Right atrium auricular region (tissue), 2 donors: ENCODE measurements around the gene TNNT1. TPM values are rescaled to one million over a fixed set of nuclear protein-coding genes. Genes with fewer than 3 reads are reported as not detected.

Experiments
- DNase-seq: peaks from one replicate; pipeline ENCODE4 v3.0.0-alpha.2; 2019; ENCODE audit warnings: low spot score
- H3K27ac ChIP-seq, 2 donors: fragments of 200-600 bp; sonication (generic); 1 replicate in 1 of 2; 2 replicates in 1 of 2; pipeline ENCODE4 v1.5.1; 2016 to 2019
- H3K27me3 ChIP-seq, 2 donors: fragments of 200-600 bp; sonication (generic); one replicate each; pipeline versions ENCODE4 v1.5.1 to v1.6.0; 2017 to 2019
- H3K36me3 ChIP-seq: fragments of 200-600 bp; sonication (generic); one replicate; pipeline ENCODE4 v1.5.1; 2016
- H3K4me1 ChIP-seq, 2 donors: fragments of 200-600 bp; sonication (generic); one replicate each; pipeline versions ENCODE4 v1.5.1 to v1.6.0; 2017 to 2019
- H3K4me3 ChIP-seq, 2 donors: fragments of 200-600 bp; sonication (generic); 1 replicate in 1 of 2; 2 replicates in 1 of 2; pipeline ENCODE4 v1.5.1; 2017 to 2019; ENCODE audit warnings: mild to moderate bottlenecking in 1 of 2, moderate library complexity in 1 of 2
- H3K9me3 ChIP-seq, 2 donors: fragments of 200-600 bp; sonication (generic); one replicate each; pipeline ENCODE4 v1.5.1; 2019
- CTCF ChIP-seq, 2 donors: fragments of 200-600 bp; sonication (generic); IDR thresholded peaks; one replicate each; pipeline ENCODE4 v1.5.1; 2019; ENCODE audit warnings: antibody characterized with exemption in 2 of 2
- total RNA-seq, 2 donors: library from RNA; depleted of rRNA; stranded (reverse); fragments of >200 nt; gene quantifications; one replicate each; pipeline ENCODE4 v1.1.0, GENCODE V29; 2016

Gene TNNT1
- total RNA-seq, 2 donors from 2014 or later = 6.8 to 46.5 TPM

GRCh38 chr19:55165952-55166529, 17.0 kb upstream of the TNNT1 start:
- H3K4me1 ChIP-seq = peaks cover 0 to 18% of the 10 kb centered on the region in 2 donors
- H3K9me3 ChIP-seq = no peaks in the 10 kb centered on the region
- TF ChIP-seq CTCF (IDR thresholded peaks at IDR 0.05) = peak; percentile 29 to 63
- peaks cover 0 to 13% of the 10 kb centered on the region in 2 donors for H3K27me3 ChIP-seq
- peak overlapping the region; percentile 40 to 55 for H3K4me3 ChIP-seq
- H3K36me3 ChIP-seq = no peaks in the 10 kb centered on the region
- peak; percentile 70 for DNase-seq
- H3K27ac ChIP-seq = no peak overlapping the region

- TF ChIP-seq CTCF (IDR thresholded peaks at IDR 0.05) = no peak
- Histone ChIP-seq H3K27ac (no peak overlapping the region), H3K4me3 (no peak overlapping the region), H3K36me3 (no peaks in the 10 kb centered on the region), H3K27me3 (peaks cover 0 to 13% of the 10 kb centered on the region in 2 donors), H3K9me3 (no peaks in the 10 kb centered on the region), H3K4me1 (peaks cover 0 to 45% of the 10 kb centered on the region in 2 donors)
- DNase-seq = no peak
Observed at GRCh38 chr19:55161571-55162322, 12.7 kb upstream of the TNNT1 start.

- H3K27me3 ChIP-seq = peaks cover 0 to 13% of the 10 kb centered on the region in 2 donors
Observed at GRCh38 chr19:55160986-55161365, 12.0 kb upstream of the TNNT1 start.

GRCh38 chr19:55160128-55160985, 11.4 kb upstream of the TNNT1 start:
- TF ChIP-seq CTCF (IDR thresholded peaks at IDR 0.05) = peak; percentile 72 to 88
- Histone ChIP-seq H3K27ac (peak overlapping the region; percentile 87 to 96), H3K9me3 (no peaks in the 10 kb centered on the region), H3K4me3 (no peak overlapping the region), H3K27me3 (peaks cover 0 to 13% of the 10 kb centered on the region in 2 donors), H3K4me1 (peaks cover 0 to 47% of the 10 kb centered on the region in 2 donors), H3K36me3 (peaks cover 6% of the 10 kb centered on the region)
- peak; percentile 82 for DNase-seq

More at GRCh38 chr19:55160986-55161365, 12.0 kb upstream of the TNNT1 start:
- peaks cover 0 to 45% of the 10 kb centered on the region in 2 donors for H3K4me1 ChIP-seq
- TF ChIP-seq CTCF (IDR thresholded peaks at IDR 0.05) = no peak
- no peak overlapping the region for H3K27ac ChIP-seq
- H3K36me3 ChIP-seq = peaks cover 4% of the 10 kb centered on the region
- DNase-seq = no peak
- no peaks in the 10 kb centered on the region for H3K9me3 ChIP-seq
- no peak overlapping the region for H3K4me3 ChIP-seq

DNA sequence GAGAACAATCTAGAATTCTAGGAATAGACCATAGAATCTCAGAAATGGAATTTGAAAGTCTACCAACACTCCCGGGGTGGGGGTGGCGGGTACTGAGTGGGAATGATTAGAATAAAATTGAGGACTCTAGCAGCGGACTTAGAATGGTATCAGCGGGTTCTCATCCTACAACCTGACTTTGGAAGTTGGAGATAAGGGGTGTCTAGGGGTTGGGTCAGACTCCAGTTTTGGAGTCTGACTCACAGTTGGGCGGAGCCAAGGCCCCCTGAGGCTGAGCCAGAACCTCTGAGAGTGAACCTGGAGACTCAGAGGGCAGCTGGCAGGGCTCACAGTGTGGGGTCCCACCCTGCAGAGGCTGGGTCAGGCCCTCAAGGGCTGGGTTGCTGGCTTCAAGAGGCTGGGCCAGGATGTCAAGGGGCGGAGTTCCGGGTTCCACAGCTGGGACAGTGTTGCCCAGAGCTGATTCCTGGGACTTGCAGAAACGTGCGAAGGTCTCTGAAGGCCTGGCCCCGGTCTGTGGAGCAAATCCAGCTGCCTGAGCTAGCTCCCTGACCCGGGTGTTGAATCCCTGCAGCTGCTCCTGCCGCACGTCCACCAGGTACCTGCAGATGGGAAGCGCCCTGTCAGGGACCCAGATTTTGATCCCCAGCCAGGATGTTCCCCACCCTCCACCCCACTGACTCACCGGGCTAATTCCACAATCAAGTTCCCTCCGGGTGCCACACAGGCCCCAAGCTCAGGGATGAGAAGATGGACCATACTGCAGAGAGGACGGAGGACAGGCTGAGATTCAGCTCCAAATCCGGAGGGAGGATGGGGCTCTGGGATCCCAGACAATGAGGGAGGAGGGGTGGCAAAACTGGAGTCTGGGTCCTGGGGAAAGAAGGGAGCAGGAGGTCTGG, 10.1 kb upstream of the TNNT1 start:
- no peaks in the 10 kb centered on the region for H3K9me3 ChIP-seq
- no peak for TF ChIP-seq CTCF (IDR thresholded peaks at IDR 0.05)
- H3K4me1 ChIP-seq = peaks cover 0 to 55% of the 10 kb centered on the region in 2 donors
- peaks cover 0 to 13% of the 10 kb centered on the region in 2 donors for H3K27me3 ChIP-seq
- peaks cover 13% of the 10 kb centered on the region for H3K36me3 ChIP-seq
- peak overlapping the region; percentile 87 to 96 for H3K27ac ChIP-seq
- peak; percentile 66 for DNase-seq
- peak overlapping the region; percentile 1 to 9 for H3K4me3 ChIP-seq
